PC-9 (cell line): ENCODE results near the gene NTM.

Source experiments
- CTCF ChIP-seq: fragments of 200-600 bp; sonication (generic); conservative IDR thresholded peaks from 2 replicates; pipeline ENCODE4 v1.6.1; 2017; ENCODE audit warnings: mixed run types, antibody characterized with exemption, mild to moderate bottlenecking, moderate library complexity
- EZH2 ChIP-seq: fragments of 200-600 bp; sonication (generic); IDR thresholded peaks from 2 replicates; pipeline ENCODE4 v1.8.0; 2017; ENCODE audit warnings: antibody characterized with exemption, low read depth

DNA sequence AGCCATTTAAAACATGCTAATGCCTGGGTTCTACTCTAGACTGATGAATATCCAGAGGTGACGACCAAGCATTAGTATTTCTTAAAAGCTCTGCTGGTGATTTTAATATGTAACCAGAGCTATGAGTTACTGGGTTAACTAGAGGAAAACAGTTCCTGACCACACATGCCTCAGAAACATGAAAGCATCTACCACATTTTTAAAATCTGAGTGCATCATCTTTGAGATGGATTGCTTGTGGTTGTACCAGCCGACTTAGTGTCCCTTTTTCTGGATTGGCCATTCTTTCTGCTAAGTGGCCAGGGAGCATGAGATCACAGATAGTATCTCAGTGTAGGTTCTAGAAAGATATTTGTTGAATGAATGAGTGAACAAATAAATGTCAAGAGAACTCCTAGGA is 152.4 kb downstream of the NTM start:
- TF ChIP-seq EZH2 (no peak), CTCF (no peak)
